GM21786 (cell line): ENCODE measurements around the gene ROBO4.

Source experiments
- ATAC-seq: cut with Tn5 transposase; IDR thresholded peaks from one replicate; pipeline ENCODE4 v1.9.1; 2021; ENCODE audit not compliant: unreplicated experiment

ROBO4 gene

DNA sequence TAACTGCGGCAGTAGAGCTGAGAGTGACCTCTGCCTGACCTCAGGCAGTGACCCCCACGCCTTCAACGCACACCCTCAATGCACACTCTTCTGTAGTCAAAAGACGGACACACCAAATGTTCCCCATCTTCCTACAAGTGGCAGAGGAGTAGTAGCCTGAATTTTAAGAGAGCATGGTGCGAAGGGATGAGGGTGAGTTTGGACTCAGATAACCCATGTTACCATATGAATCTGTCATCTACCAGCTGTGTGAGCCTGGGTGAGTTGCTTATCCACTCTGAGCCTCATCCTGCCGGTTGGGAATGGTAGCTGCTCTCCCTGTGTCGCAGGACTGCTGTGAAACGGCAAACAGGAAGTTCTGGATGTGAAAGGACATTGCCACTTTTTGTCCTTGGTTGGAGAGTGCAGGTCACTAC lies 53.0 kb downstream of the ROBO4 start:
- ATAC-seq, result no peak

DNA sequence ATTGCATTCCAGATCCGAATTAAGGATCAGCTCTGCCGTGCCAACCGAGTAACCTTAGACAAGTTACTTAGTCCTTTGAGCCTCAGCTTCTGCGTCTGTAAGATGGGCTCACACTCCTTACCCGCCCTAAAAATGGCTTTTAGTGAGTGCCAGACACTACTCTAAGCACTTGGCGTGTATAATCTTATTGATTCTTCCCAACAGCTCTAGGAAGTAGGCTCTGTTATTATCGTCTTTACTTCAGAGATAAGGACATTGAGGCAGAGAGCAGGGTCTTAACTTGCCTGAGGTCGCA lies 54.1 kb downstream of the ROBO4 start:
- no peak for ATAC-seq

DNA sequence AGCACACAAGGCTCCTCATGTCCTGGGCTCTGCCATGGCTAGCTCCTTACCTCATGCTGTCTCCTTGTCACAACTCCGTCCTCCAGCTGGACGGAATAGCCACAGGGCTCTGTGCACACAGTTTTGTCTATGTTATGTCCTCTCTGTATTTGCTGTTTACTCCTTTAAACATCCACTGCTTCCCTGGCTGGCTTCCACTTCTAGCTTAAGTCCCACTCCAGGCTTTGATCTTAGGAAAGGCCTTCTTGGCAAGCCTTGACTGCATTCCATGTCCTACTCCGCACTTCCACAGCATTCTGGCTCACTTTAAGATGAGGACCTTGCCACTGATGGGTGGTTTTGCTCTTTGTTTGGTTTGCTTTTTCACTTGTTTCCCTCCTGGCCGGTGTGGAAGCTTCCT lies 55.4 kb downstream of the ROBO4 start:
- ATAC-seq, result no peak

- no peak for ATAC-seq
Observed at GRCh38 chr11:124841840-124842239, 55.8 kb downstream of the ROBO4 start.

GRCh38 chr11:124841201-124841600 lies 56.5 kb downstream of the ROBO4 start:
- ATAC-seq, result no peak

DNA sequence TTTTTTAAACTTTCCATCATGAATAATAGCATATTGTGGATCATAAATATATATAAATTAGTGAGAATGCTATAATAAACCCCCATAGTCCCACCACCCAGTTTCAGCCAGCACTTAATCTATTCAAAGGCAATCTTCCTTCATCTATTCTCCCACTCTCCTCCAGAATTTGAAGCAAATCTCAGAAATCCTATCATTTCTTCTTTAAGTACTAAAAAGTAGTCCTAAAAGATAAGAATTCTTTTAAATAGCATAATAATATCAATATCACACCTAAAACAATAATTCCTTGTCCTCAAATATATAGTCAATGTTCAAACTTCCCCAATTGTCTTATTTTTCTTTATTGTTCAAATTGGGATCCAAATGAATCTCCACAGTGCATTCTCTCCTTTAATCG lies 57.0 kb downstream of the ROBO4 start:
- no peak for ATAC-seq

DNA sequence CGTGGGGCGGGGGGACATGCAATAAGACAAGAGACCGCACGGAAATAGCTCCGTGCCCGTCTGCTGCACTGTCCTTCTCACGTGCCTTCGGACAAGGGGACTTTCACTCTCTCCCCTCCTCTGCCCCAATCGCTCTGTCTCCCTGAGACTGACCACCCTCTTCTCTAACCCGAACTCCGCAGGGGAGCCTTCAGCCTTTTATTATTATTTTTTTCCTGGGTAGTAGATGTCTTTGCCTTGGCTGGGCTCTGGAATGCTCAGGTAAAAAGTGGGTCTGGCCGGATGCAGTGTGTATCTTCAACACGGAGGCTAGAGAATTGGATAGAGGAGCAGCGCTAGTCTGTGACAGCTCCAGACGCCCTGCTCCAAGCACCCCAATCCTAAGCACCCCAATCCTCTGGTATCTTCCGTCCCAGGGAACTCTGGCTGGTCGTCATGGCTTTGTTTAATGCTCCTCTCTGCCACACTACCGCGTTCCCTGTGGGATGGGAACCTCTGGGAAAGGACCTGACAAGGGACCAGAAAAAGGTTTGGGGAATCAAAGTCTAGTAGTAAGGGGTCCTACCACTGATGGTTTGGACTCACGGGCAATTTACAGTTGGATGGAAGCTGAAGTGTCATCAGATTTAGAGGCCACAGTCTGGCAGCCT lies 57.6 kb downstream of the ROBO4 start:
- no peak for ATAC-seq

- no peak for ATAC-seq
Observed at GRCh38 chr11:124839128-124839971, 58.3 kb downstream of the ROBO4 start.

DNA sequence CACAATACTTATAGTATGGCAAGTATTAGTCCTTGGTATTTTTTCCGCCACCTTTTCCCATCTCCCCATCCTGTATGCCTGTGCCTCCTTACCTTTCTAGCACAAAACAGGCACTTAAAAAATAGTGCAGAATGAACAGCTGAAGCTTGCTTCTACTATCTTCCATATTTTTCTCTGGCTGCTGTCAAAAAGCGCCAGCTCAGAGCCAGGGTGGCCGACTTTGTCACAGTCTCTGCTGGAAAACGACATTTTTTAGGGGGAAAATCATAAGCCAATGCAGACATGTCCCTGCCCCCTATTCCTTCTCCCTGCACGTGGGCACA lies 58.9 kb downstream of the ROBO4 start:
- ATAC-seq, result no peak

GRCh38 chr11:124837491-124837856 lies 60.2 kb downstream of the ROBO4 start:
- ATAC-seq, result peak; percentile 43

DNA sequence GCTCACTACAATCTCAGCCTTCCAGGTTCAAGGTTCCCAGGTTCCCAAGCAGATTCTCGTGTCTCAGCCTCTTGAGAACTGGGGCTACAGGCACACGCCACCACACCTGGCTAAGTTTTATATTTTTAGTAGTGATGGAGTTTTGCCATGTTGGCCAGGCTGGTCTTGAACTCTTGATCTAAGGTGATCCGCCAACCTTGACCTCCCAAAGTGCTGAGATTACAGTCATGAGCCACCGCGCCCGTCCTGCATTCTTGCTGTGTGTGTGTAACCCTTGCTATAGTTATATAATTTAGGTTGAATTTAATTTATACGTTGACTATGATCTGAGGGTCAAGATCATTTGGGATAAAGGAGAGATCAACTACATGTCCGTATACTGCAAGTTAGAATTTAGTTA lies 61.7 kb downstream of the ROBO4 start:
- ATAC-seq, result no peak

- no peak for ATAC-seq
Observed at GRCh38 chr11:124834526-124835180, 63.0 kb downstream of the ROBO4 start.
